A673 (cell line): Measurements from ENCODE around the gene NOL3. TPM values are rescaled to one million over a fixed set of nuclear protein-coding genes. Genes with fewer than 3 reads are reported as not detected.

Experiments
- BruUV-seq: library from RNA; stranded (reverse); fragments of 400-500 nt; replicated peaks from 2 replicates; lab custom pipeline; 2021; lab: Mats Ljungman, UMichigan
- CTCF ChIA-PET: fragments of 300-600 bp; sonication (Branson Sonifier 250); formaldehyde crosslinking; loops from one replicate; lab custom pipeline; 2022; ENCODE audit warnings: antibody characterized with exemption; lab: Charles Lee
- POLR2A ChIA-PET: fragments of 300-600 bp; sonication (Branson Sonifier 250); formaldehyde crosslinking; loops from one replicate; lab custom pipeline; 2022; ENCODE audit warnings: antibody characterized with exemption; ENCODE audit not compliant: low non-redundant PET; lab: Charles Lee
- DNase-seq: peaks from one replicate; pipeline ENCODE4 v3.0.0-alpha.2; 2015; ENCODE audit warnings: low spot score
- H3K27ac ChIP-seq: fragments of 200-600 bp; sonication (generic); 2 replicates; pipeline ENCODE4 v1.5.1; 2016; ENCODE audit warnings: mixed run types, low read depth, mild to moderate bottlenecking, mixed read lengths, antibody characterized with exemption, low read length; ENCODE audit not compliant: poor library complexity, severe bottlenecking
- H3K27me3 ChIP-seq: fragments of 200-600 bp; sonication (generic); replicated peaks from 2 replicates; pipeline ENCODE4 v1.6.1; 2017; ENCODE audit warnings: mixed run types, low read depth, mild to moderate bottlenecking, mixed read lengths, antibody characterized with exemption, low read length; ENCODE audit not compliant: insufficient read depth, poor library complexity
- H3K36me3 ChIP-seq: fragments of 200-600 bp; sonication (generic); 2 replicates; pipeline ENCODE4 v1.6.1; 2016; ENCODE audit warnings: mixed run types, mild to moderate bottlenecking, mixed read lengths, antibody characterized with exemption, low read length; ENCODE audit not compliant: insufficient read depth, poor library complexity, severe bottlenecking
- H3K4me1 ChIP-seq: fragments of 200-600 bp; sonication (generic); 2 replicates; pipeline ENCODE4 v1.6.1; 2017; ENCODE audit warnings: mixed run types, mild to moderate bottlenecking, mixed read lengths, antibody characterized with exemption, low read length; ENCODE audit not compliant: insufficient read depth, poor library complexity, severe bottlenecking
- H3K4me3 ChIP-seq: fragments of 200-600 bp; sonication (generic); 2 replicates; pipeline ENCODE4 v1.5.1; 2016; ENCODE audit warnings: low read depth, mixed run types, mild to moderate bottlenecking, mixed read lengths, low read length; ENCODE audit not compliant: poor library complexity, severe bottlenecking
- H3K9me3 ChIP-seq: fragments of 200-600 bp; sonication (generic); 2 replicates; pipeline ENCODE4 v1.6.1; 2016; ENCODE audit warnings: mixed run types, low read depth, mild to moderate bottlenecking, mixed read lengths, antibody characterized with exemption, low read length; ENCODE audit not compliant: poor library complexity, severe bottlenecking
- CTCF ChIP-seq: fragments of 300-800, 200-600 bp; sonication (generic); conservative IDR thresholded peaks from 2 replicates; pipeline ENCODE4 v1.5.1; 2017; ENCODE audit warnings: low read depth, mild to moderate bottlenecking, antibody characterized with exemption, low read length, moderate library complexity, mixed read lengths
- EZH2 ChIP-seq: fragments of 200-600 bp; sonication (generic); IDR thresholded peaks from 2 replicates; pipeline ENCODE4 v1.6.1; 2017; ENCODE audit warnings: borderline replicate concordance, low read depth, mild to moderate bottlenecking, mixed read lengths, antibody characterized with exemption, low read length; ENCODE audit not compliant: poor library complexity, severe bottlenecking
- intact Hi-C: fragments of 100-400 bp; cut with micrococcal nuclease; formaldehyde crosslinking; loops from one replicate; pipeline ENCODE4 v1.10.0; 2022; ENCODE audit not compliant: unreplicated experiment
- total RNA-seq: library from RNA; stranded (reverse); gene quantifications from 2 replicates; pipeline ENCODE4 v1.2.3, GENCODE V29; 2021

The NOL3 gene
- total RNA-seq, 1 experiment from 2014 or later, result 15.3 TPM

- DNase-seq, result no peak
- no peaks in the 10 kb centered on the region for H3K9me3 ChIP-seq
- intact Hi-C loops, result loop anchor here (2.0 kb wide), 1 partner anchor 228 kb away; no protein-coding TSS in a partner anchor
- peak overlapping the region; percentile 68 for H3K4me3 ChIP-seq
- H3K36me3 ChIP-seq, result no peaks in the 10 kb centered on the region
- CTCF ChIA-PET, result no interaction called here
- no peaks in the 10 kb centered on the region for H3K27me3 ChIP-seq
- H3K4me1 ChIP-seq, result peaks cover 18% of the 10 kb centered on the region
- H3K27ac ChIP-seq, result peak overlapping the region; percentile 99
- BruUV-seq, result no TSS peak
- TF ChIP-seq CTCF, result no peak
- no peak for TF ChIP-seq EZH2
- POLR2A ChIA-PET, result no interaction called here
Observed at GRCh38 chr16:67183284-67183626, 12.9 kb downstream of the NOL3 start.

GRCh38 chr16:67183627-67184452, 13.5 kb downstream of the NOL3 start, which contains the start of gene MATCAP1:
Gene MATCAP1 (minus strand): TSS chr16:67183963. CDS start chr16:67180610, 3,353 bp downstream.
- ChIA-PET POLR2A (interaction anchor here (0.7 kb wide), 1 partner anchor 13 kb away, joined by 3 read pairs; no protein-coding TSS in a partner anchor), CTCF (interaction anchor here (1.4 to 1.5 kb wide), 2 partner anchors 8 to 14 kb away, joined by 5 to 8 read pairs; partner anchors contain the start of gene NOL3)
- TF ChIP-seq EZH2 (no peak), CTCF (no peak)
- no peaks in the 10 kb centered on the region for H3K36me3 ChIP-seq
- BruUV-seq, result no TSS peak
- peak within 1 kb of the TSS; percentile 68 for H3K4me3 ChIP-seq
- intact Hi-C loops, result loop anchor here (2.0 kb wide), 1 partner anchor 229 kb away; no protein-coding TSS in a partner anchor
- DNase-seq, result peak; percentile 99
- peaks cover 14% of the 10 kb centered on the region for H3K4me1 ChIP-seq
- no peaks in the 10 kb centered on the region for H3K9me3 ChIP-seq
- H3K27ac ChIP-seq, result peak within 1 kb of the TSS; percentile 99
- no peaks in the 10 kb centered on the region for H3K27me3 ChIP-seq

- Histone ChIP-seq H3K36me3 (no peaks in the 10 kb centered on the region), H3K9me3 (no peaks in the 10 kb centered on the region), H3K27ac (peak overlapping the region; percentile 99), H3K27me3 (no peaks in the 10 kb centered on the region), H3K4me3 (peak overlapping the region; percentile 68), H3K4me1 (peaks cover 14% of the 10 kb centered on the region)
- BruUV-seq, result no TSS peak
- no peak for TF ChIP-seq CTCF
- TF ChIP-seq EZH2, result no peak
- DNase-seq, result no peak
- ChIA-PET POLR2A (interaction anchor here (0.7 kb wide), 1 partner anchor 12 kb away, joined by 3 read pairs; no protein-coding TSS in a partner anchor), CTCF (interaction anchor here (0.7 to 1.5 kb wide), 6 partner anchors 8 to 230 kb away, joined by 3 to 8 read pairs (median 4); partner anchors contain the start of gene NOL3)
- intact Hi-C loops, result no loop called here
Observed at GRCh38 chr16:67184453-67184994, 14.2 kb downstream of the NOL3 start.
